Urothelium cell line (cell line): ENCODE measurements around the gene MRGPRE.

Experiments used
- DNase-seq: peaks from one replicate; pipeline ENCODE4 v3.0.0; 2011; ENCODE audit warnings: low spot score, mixed read lengths
- FAIRE-seq: peaks from 2 replicates; lab custom pipeline; 2011; peaks lifted over from hg19 to GRCh38; lab: Jason Lieb, UNC

MRGPRE gene

DNA sequence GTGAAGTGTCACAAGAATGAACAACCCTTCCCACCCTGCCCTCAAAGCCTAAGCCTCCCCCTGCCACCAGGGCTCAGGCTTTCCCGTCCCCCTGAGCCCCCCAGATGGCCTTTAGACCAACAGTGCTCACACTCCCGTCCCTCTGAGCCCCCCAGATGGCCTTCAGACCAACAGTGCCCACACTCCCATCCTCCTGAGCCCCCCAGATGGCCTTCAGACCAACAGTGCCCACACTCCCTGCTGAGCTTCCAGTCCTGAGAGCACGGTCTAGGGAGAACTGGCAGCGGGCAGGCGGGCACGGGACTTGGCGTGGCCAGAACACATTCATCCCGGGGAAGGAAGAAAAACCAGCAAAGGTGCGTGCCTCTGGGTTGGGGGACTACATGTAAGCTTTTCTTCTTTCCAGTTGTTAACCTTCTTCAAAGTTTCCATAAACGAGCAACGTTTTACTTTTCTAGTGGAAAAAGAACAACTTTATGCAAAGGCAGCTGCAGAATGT is 16.1 kb downstream of the MRGPRE start:
- no peak for DNase-seq
- no peak for FAIRE-seq

GRCh38 chr11:3215346-3216026 is 16.7 kb downstream of the MRGPRE start:
- FAIRE-seq, result no peak
- no peak for DNase-seq

GRCh38 chr11:3214420-3214699 is 17.9 kb downstream of the MRGPRE start:
- FAIRE-seq (no peak), DNase-seq (no peak)

DNA sequence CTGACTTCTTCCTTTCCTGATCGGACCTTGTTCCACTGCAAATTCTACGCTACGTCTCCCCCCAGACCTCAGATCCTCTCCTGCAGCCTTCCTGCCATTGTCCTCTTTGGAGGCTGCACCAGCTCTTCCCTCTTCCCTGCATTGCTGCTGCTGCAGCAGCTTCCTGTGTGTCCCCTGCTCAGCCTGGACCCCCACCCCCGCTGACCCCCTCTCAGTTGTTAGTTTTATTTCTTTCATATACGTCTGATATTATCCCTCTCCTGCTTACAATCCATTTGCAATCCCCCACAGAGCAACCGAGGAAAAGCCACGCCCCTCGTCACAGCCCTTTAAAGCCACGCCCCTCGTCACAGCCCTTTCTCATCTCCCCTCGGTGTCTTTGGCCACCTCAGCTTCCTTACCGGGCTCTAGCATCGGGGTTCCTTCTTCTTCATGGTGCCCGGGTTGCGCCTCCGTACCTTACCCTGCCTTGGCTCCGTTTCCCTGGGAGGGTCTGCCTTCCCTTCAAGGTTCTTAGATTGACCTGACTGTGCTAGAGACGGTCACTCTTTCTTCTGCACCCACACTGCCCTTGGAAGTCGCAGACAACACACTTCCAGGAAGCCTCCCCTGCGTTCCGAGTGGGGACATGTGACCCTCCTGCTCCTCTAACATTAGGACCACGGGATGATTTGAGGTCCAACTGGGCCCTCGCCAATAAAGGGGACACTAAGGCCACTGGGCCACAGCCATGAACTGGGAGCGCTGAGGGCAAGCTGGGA is 18.4 kb downstream of the MRGPRE start:
- FAIRE-seq, result no peak
- no peak for DNase-seq

DNA sequence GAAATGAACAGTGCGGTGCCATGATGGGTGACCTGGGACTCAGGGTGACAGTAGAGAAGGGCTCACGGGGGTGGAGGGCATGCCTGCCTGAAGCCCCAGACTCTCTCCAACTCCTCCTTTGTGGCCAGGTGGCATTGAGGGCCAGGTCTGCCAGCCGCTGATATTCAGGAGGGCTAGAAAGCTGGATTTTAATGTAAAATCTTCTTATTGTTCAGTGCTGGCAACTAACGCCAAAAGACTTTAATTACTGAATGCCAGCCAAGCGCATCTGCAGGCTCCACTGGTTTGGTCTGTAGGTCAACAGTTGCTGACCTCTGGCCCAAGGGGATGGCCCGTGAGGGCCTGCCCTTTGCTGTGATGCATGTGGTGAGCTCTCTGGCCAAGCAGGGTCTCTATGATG is 23.9 kb downstream of the MRGPRE start:
- no peak for FAIRE-seq
- no peak for DNase-seq

- FAIRE-seq, result no peak
- no peak for DNase-seq
Observed at GRCh38 chr11:3207526-3208189, 24.6 kb downstream of the MRGPRE start.

DNA sequence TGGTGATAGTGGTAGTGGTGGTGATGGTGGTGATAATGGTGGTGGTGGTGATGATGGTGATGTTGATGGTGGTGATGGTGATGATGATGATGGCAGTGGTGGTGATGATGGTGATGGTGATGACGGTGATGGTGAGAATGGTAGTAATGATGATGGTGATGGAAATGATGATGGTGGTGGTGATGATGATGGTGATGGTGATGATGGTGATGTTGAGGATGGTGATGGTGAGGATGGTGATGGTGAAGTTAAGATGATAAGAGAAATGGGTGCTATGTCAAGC is 25.4 kb downstream of the MRGPRE start:
- FAIRE-seq, result no peak
- DNase-seq, result no peak

GRCh38 chr11:3206156-3206921 is 25.9 kb downstream of the MRGPRE start:
- FAIRE-seq (peak; percentile 100), DNase-seq (no peak)

GRCh38 chr11:3205261-3206155 is 26.7 kb downstream of the MRGPRE start:
- FAIRE-seq (no peak), DNase-seq (no peak)

DNA sequence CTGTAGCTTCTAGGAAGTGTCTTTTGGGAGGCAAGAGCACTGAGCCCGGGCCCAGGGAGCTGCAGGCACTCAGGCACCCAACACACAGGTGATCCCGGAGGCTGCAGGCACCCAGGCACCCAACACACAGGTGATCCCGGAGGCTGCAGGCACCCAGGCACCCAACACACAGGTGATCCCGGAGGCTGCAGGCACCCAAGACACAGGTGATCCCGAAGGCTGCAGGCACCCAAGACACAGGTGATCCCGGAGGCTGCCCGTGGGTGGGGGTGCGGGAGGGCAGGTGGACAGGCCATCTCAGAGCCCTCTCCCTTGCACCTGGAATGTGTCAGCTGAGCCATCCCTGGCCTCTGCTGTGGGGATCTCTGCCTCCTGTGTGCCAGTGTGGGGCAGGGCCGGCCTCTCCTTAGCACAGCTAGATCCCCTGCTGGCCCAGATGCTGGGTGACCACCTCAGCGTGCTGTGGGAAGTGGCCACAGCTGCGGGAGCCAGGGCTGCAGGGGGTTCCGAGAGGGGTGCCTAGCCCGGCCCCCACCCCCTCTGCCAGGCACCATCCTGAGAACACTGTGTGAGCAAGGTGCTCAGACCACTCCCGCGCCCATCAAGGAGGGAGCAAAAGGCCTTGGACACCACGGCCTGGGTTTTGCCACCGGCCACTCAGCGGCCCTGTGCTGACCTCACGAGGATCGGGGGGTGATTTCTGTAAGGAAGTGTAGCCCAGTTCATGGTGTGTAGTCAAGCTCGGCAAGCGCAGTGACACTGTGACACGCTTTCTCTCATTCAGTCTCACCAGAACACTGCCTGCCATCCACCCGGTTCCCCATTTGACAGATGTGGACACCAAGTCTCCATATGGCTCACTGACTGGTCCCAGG is 27.8 kb downstream of the MRGPRE start:
- FAIRE-seq (no peak), DNase-seq (no peak)

DNA sequence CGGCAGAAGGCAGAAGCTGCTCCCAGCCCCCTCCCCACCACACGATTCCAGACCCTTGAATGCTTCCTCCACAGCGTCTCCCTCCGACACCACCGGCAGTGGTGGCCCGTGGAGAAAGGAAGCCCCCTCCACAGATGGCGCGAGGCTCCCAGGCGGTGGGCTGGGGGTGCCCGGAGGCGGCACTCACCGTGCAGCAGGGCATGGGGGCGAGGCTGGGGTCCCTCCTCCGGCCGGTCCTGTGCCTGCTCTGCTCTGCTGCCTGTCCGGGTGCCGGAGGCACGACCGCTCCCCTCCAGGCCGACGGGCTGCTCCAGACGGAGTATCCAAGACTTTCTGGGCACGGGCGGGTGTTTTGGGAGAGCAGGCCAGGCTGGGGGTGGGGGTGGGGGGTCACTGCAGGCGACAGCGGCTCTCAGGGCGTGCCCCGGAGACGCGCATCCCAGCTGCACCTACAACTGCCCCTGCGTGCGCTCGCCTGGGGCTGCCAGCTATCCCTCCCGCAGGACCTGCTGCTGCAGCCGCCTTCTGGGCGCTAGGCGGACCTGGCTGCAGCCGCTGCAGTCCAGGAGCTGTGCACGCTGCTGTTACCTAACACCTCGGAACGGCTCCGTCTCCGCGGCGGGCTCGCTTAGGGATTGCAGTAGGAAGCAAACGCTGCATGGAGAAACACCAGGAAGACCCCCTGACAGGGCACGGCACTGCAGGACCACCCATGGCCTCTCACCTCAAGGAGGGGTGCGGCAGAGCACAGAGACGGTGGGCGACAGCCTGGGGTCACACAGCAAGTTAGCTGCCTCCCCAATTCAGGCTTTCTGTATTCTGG is 28.8 kb downstream of the MRGPRE start:
- DNase-seq (peak; percentile 52), FAIRE-seq (no peak)

GRCh38 chr11:3202759-3203158 is 29.5 kb downstream of the MRGPRE start:
- FAIRE-seq (no peak), DNase-seq (no peak)

- FAIRE-seq (no peak), DNase-seq (no peak)
Observed at GRCh38 chr11:3202305-3202704, 29.9 kb downstream of the MRGPRE start.

GRCh38 chr11:3201677-3202181 is 30.5 kb downstream of the MRGPRE start:
- FAIRE-seq (no peak), DNase-seq (no peak)

GRCh38 chr11:3201112-3201581 is 31.1 kb downstream of the MRGPRE start:
- FAIRE-seq, result no peak

DNA sequence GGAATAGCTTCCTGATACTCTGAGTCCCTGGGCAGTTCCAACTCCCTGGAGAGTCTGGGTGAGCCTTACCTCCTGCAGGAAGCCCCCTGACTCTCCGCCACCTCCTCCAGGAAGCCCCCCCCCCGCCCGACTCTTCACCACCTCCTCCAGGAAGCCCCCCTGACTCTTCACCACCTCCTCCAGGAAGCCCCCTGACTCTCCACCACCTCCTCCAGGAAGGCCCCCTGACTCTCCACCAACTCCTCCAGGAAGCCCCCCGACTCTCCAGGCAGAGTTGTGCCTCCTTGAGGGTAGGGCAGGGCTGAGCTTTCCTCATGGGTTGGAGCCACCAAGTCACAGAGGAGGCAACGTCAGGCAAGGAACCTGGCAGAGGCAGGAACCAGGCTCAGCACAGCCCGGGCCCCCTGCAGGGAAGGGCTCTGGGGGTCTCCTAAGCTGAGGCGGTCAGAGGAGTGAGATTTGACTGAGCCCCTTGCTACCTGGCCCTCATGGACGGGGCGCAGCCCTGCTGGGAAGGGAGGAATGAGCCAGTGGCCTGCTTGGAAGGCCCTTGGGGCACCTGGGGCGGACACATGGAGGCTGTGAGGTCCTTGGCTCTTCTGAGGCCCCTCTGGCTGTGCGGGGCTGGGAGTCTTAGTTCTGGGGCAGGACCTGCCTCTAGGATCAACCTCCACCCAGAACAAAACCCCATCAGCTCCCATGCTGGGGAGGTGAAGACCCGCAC is 31.7 kb downstream of the MRGPRE start:
- DNase-seq (no peak), FAIRE-seq (no peak)

More at GRCh38 chr11:3201112-3201581, 31.1 kb downstream of the MRGPRE start:
- DNase-seq, result no peak

- FAIRE-seq, result no peak
Observed at GRCh38 chr11:3199537-3200295, 32.5 kb downstream of the MRGPRE start.

More at GRCh38 chr11:3199537-3200295, 32.5 kb downstream of the MRGPRE start:
- DNase-seq, result no peak
